Esophagus muscularis mucosa (tissue), 4 donors: Measurements from ENCODE around the gene PDE4D. TPM values are rescaled to one million over a fixed set of nuclear protein-coding genes. Genes with fewer than 3 reads are reported as not detected.

Source experiments
- DNase-seq: peaks from one replicate; pipeline ENCODE4 v3.0.0-alpha.2; 2017; ENCODE audit errors: extremely low spot score
- H3K27ac ChIP-seq, 4 donors: fragments of 200-600 bp; sonication (generic); replicated peaks in 1 of 4; 1 replicate in 3 of 4; 2 replicates in 1 of 4; pipeline ENCODE4 v1.5.1; 2016 to 2019; ENCODE audit warnings: mild to moderate bottlenecking in 1 of 4
- H3K27me3 ChIP-seq, 4 donors: fragments of 200-600 bp; sonication (generic); one replicate each; pipeline versions ENCODE4 v1.5.1 to v1.6.0; 2016 to 2019
- H3K36me3 ChIP-seq, 4 donors: fragments of 200-600 bp; sonication (generic); one replicate each; pipeline ENCODE4 v1.5.1; 2016 to 2019
- H3K4me1 ChIP-seq, 4 donors: fragments of 200-600 bp; sonication (generic); one replicate each; pipeline ENCODE4 v1.5.1; 2016 to 2019
- H3K4me3 ChIP-seq, 4 donors: fragments of 200-600 bp; sonication (generic); 1 replicate in 2 of 4; 2 replicates in 2 of 4; pipeline ENCODE4 v1.5.1; 2016 to 2019; ENCODE audit warnings: mild to moderate bottlenecking in 4 of 4, moderate library complexity in 1 of 4
- H3K9me3 ChIP-seq, 4 donors: fragments of 200-600 bp; sonication (generic); 1 replicate in 3 of 4; 2 replicates in 1 of 4; pipeline ENCODE4 v1.5.1; 2016 to 2019
- EP300 ChIP-seq: sonication (generic); formaldehyde crosslinking; IDR thresholded peaks from one replicate; pipeline ENCODE4 v1.6.1; 2017; ENCODE audit warnings: antibody characterized with exemption
- POLR2A ChIP-seq: fragments of 450-650 bp; IDR thresholded peaks from one replicate; pipeline ENCODE4 v1.6.1; 2017; ENCODE audit warnings: antibody characterized with exemption, moderate library complexity, mild to moderate bottlenecking, low read depth
- POLR2AphosphoS5 ChIP-seq, 2 donors: sonication (generic); formaldehyde crosslinking; IDR thresholded peaks; one replicate each; pipeline ENCODE4 v1.6.1; 2017; ENCODE audit warnings: antibody characterized with exemption in 2 of 2
- WGBS: methylation state at CpG from one replicate; pipeline ENCODE4 v1.1.5; 2018; 5-methylcytosine and 5-hydroxymethylcytosine counted together
- intact Hi-C: fragments of 100-400 bp; cut with DNase I; formaldehyde crosslinking; loops from one replicate; pipeline ENCODE4 v1.15.1; 2023
- total RNA-seq, 4 donors: library from RNA; depleted of rRNA; stranded (reverse); fragments of >200 nt; gene quantifications; one replicate each; pipeline versions ENCODE4 v1.1.0 to v1.2.1, GENCODE V29; 2016
- TF ChIP-seq, protein P1 (sequence below), 3 experiments: fragments of 200-600 bp in 2 of 3; fragments of 450-650 bp in 1 of 3; sonication (generic) in 2 of 3; IDR thresholded peaks; one replicate each; pipeline ENCODE4 v1.5.1; 2017 to 2019; ENCODE audit warnings: antibody characterized with exemption in 3 of 3, mild to moderate bottlenecking in 2 of 3, moderate library complexity in 1 of 3

The PDE4D gene
- total RNA-seq, 4 donors from 2014 or later, result 39.2 to 87.0 (median 50.2) TPM

DNA sequence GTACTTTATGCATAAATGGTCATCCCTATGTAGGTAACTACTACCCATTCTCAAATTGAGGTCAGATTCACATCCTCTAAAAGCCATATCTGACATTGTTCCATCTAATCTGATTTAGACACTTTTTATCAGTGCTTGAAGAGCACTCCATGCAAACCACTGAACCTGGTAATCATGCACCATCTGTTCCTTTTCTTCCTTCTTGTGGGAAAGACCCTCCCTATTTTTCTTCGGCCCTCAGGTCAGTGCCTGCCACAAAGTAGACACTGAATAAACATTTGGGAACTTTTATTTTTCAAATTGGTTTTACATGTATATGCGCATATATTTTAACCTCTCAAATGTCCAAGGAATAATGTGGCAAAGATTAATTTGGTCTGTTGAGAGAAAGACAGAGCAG is 26.0 kb upstream of the PDE4D start:
- H3K9me3 ChIP-seq, result no peaks in the 10 kb centered on the region
- WGBS, result 72% methylated on average over 2 of the region's 2 CpGs
- DNase-seq, result no peak

DNA sequence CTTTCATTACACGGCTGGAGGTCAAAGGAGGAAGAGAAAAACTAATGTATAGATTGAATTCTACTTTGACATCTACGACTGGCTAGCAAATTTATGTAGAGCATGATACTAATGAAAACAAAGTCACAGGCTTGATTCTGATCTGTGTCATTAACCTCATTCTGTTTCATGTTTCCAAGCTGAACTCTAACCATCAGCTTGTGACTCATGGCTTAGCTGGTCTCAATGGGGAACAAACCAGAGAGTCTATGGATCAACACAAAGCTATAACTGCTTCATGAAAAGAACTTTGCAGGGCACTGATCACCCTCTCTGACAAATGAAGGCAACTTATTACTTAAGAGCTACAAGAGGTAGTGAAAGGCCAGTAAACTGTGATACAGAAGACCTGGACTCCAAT is 23.6 kb upstream of the PDE4D start:
- WGBS, result 94% methylated on average over 2 of the region's 2 CpGs
- H3K9me3 ChIP-seq, result no peaks in the 10 kb centered on the region
- H3K36me3 ChIP-seq, result no peaks in the 10 kb centered on the region
- no peaks in the 10 kb centered on the region for H3K27me3 ChIP-seq
- TF ChIP-seq, protein P1, sequence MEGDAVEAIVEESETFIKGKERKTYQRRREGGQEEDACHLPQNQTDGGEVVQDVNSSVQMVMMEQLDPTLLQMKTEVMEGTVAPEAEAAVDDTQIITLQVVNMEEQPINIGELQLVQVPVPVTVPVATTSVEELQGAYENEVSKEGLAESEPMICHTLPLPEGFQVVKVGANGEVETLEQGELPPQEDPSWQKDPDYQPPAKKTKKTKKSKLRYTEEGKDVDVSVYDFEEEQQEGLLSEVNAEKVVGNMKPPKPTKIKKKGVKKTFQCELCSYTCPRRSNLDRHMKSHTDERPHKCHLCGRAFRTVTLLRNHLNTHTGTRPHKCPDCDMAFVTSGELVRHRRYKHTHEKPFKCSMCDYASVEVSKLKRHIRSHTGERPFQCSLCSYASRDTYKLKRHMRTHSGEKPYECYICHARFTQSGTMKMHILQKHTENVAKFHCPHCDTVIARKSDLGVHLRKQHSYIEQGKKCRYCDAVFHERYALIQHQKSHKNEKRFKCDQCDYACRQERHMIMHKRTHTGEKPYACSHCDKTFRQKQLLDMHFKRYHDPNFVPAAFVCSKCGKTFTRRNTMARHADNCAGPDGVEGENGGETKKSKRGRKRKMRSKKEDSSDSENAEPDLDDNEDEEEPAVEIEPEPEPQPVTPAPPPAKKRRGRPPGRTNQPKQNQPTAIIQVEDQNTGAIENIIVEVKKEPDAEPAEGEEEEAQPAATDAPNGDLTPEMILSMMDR (IDR thresholded peaks at IDR 0.05), result no peak
- TF ChIP-seq EP300 (no peak), POLR2AphosphoS5 (IDR thresholded peaks at IDR 0.05) (no peak), POLR2A (no peak)
- H3K4me3 ChIP-seq, result no peak overlapping the region
- intact Hi-C loops, result no loop called here
- H3K4me1 ChIP-seq, result no peaks in the 10 kb centered on the region
- no peak overlapping the region for H3K27ac ChIP-seq
- DNase-seq, result no peak

More for the DNA sequence above, 26.0 kb upstream of the PDE4D start:
- Histone ChIP-seq H3K4me1 (no peaks in the 10 kb centered on the region), H3K27me3 (no peaks in the 10 kb centered on the region), H3K36me3 (no peaks in the 10 kb centered on the region), H3K4me3 (no peak overlapping the region), H3K27ac (no peak overlapping the region)
- TF ChIP-seq, protein P1 (IDR thresholded peaks at IDR 0.05), result no peak
- TF ChIP-seq EP300, result no peak
- no peak for TF ChIP-seq POLR2AphosphoS5 (IDR thresholded peaks at IDR 0.05)
- no peak for TF ChIP-seq POLR2A
- intact Hi-C loops, result no loop called here

GRCh38 chr5:59905188-59905587 is 11.7 kb upstream of the PDE4D start:
- H3K36me3 ChIP-seq, result no peaks in the 10 kb centered on the region
- WGBS, result 81% methylated on average over 3 of the region's 3 CpGs
- H3K27me3 ChIP-seq, result no peaks in the 10 kb centered on the region
- H3K4me3 ChIP-seq, result no peak overlapping the region
- TF ChIP-seq, protein P1 (IDR thresholded peaks at IDR 0.05), result no peak
- no peak for TF ChIP-seq POLR2A
- TF ChIP-seq EP300, result no peak
- TF ChIP-seq POLR2AphosphoS5 (IDR thresholded peaks at IDR 0.05), result no peak
- intact Hi-C loops, result no loop called here
- H3K27ac ChIP-seq, result no peak overlapping the region
- no peak for DNase-seq
- no peaks in the 10 kb centered on the region for H3K9me3 ChIP-seq
- no peaks in the 10 kb centered on the region for H3K4me1 ChIP-seq

DNA sequence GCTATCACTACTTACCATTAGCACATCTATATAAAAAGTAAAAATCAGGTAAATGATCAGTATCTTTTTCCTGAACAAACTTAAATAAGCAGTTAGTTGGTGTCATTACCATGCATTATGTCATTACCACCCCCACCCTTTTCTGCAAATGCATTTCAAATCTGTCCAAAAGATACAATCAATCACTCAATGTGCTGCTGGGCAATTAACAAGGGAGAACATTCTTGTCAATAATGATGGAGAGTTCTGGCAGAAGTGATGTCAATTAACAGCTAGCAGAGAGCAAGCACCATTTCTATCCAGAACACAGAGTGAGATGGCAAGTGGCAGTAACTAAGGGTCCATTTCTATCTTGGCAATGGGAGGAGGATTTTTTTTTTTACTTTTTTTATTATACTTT is 3.5 kb upstream of the PDE4D start:
- H3K36me3 ChIP-seq, result no peaks in the 10 kb centered on the region
- TF ChIP-seq, protein P1 (IDR thresholded peaks at IDR 0.05), result no peak
- no peak for TF ChIP-seq EP300
- TF ChIP-seq POLR2AphosphoS5 (IDR thresholded peaks at IDR 0.05), result no peak
- TF ChIP-seq POLR2A, result no peak
- no peak overlapping the region for H3K27ac ChIP-seq
- no peak overlapping the region for H3K4me3 ChIP-seq
- peaks cover 0 to 23% (median 0%) of the 10 kb centered on the region in 4 donors for H3K27me3 ChIP-seq
- no peak for DNase-seq
- H3K9me3 ChIP-seq, result peaks cover 0 to 4% (median 0%) of the 10 kb centered on the region in 4 donors
- peaks cover 4 to 23% (median 19%) of the 10 kb centered on the region in 4 donors for H3K4me1 ChIP-seq
- intact Hi-C loops, result no loop called here

DNA sequence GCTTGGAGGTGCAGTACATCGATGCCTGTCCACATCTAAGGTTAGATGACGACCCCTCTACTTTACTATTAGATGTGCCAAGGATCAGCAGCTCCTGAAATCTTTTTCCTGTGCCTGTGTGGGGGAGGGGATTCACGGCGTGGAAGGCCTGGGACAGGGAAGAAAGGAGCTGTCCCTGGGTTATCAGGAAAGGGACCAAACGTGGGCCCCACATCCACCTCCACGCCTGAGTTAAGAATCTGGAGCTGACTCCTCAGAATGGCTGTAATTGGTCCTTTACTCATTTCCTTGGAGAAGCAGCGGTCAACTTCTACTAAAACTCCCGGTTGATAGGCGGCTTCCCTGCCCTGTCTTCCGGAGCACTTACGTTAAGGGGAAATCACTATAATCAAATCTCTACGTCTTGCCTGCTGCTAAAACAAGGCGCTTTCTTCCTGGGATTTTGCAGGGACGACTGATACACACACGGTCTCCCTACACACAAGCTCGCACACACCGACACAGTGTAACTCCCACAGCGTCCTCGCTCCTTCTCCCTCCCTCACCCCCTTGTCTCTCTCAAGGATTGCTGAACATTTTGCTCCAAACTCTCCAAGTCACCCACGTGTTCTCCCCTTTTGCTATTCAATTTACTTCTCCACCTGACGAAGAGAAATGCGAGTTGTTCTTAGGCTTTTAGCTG is 1.4 kb downstream of the PDE4D start:
- Histone ChIP-seq H3K27me3 (peaks cover 0 to 35% (median 0%) of the 10 kb centered on the region in 4 donors), H3K4me1 (peaks cover 4 to 24% (median 19%) of the 10 kb centered on the region in 4 donors), H3K4me3 (no peak overlapping the region), H3K36me3 (no peaks in the 10 kb centered on the region), H3K9me3 (no peaks in the 10 kb centered on the region), H3K27ac (no peak overlapping the region)
- DNase-seq, result no peak
- intact Hi-C loops, result no loop called here
- TF ChIP-seq, protein P1 (IDR thresholded peaks at IDR 0.05), result no peak
- no peak for TF ChIP-seq POLR2A
- no peak for TF ChIP-seq POLR2AphosphoS5 (IDR thresholded peaks at IDR 0.05)
- no peak for TF ChIP-seq EP300
- 36% methylated on average over 22 of the region's 22 CpGs for WGBS
